HepG2 (cell line): ENCODE data around the gene FAM174C. TPM values are rescaled to one million over a fixed set of nuclear protein-coding genes. Genes with fewer than 3 reads are reported as not detected.

ENCODE experiments used
- DR1 ChIP-seq: sonication (generic); formaldehyde crosslinking; IDR thresholded peaks from 2 replicates; pipeline ENCODE4 v1.8.0; 2021; ENCODE audit warnings: mild to moderate bottlenecking, missing genetic modification reagents, inconsistent platforms
- FOXO1 ChIP-seq: sonication (generic); formaldehyde crosslinking; IDR thresholded peaks from 2 replicates; pipeline ENCODE4 v1.4.0; 2020; ENCODE audit warnings: missing genetic modification reagents
- GABPA ChIP-seq, 2 experiments: IDR thresholded peaks; 2 replicates each; pipeline ENCODE4 v1.6.1; 2011 to 2016; ENCODE audit warnings: low read depth in 2 of 2, low read length in 1 of 2, missing biosample characterization in 1 of 2, missing genetic modification characterization in 1 of 2
- HOXA3 ChIP-seq: sonication (generic); formaldehyde crosslinking; IDR thresholded peaks from 2 replicates; pipeline ENCODE4 v1.5.0; 2020; ENCODE audit warnings: missing genetic modification reagents
- HOXD1 ChIP-seq: sonication (generic); formaldehyde crosslinking; IDR thresholded peaks from 2 replicates; pipeline ENCODE4 v1.5.0; 2020; ENCODE audit warnings: missing genetic modification reagents
- MAFF ChIP-seq: IDR thresholded peaks from 2 replicates; pipeline ENCODE4 v1.6.1; 2011; ENCODE audit warnings: low read depth, low read length, improper control_type of control experiment
- MED8 ChIP-seq: sonication (generic); formaldehyde crosslinking; IDR thresholded peaks from 2 replicates; pipeline ENCODE4 v1.8.1; 2023; ENCODE audit warnings: mild to moderate bottlenecking, missing genetic modification reagents; ENCODE audit not compliant: insufficient replicate concordance
- MEF2D ChIP-seq: sonication (generic); formaldehyde crosslinking; IDR thresholded peaks from 2 replicates; pipeline ENCODE4 v1.5.1; 2020; ENCODE audit warnings: mild to moderate bottlenecking, missing genetic modification reagents
- PPARG ChIP-seq: conservative IDR thresholded peaks from 2 replicates; pipeline ENCODE4 v1.6.1; 2016; ENCODE audit warnings: missing biosample characterization, missing genetic modification reagents
- RARA ChIP-seq: IDR thresholded peaks from 2 replicates; pipeline ENCODE4 v1.6.1; 2016; ENCODE audit warnings: missing genetic modification reagents, missing compliant biosample characterization
- ZC3H4 ChIP-seq: sonication (generic); formaldehyde crosslinking; IDR thresholded peaks from 2 replicates; pipeline ENCODE4 v1.4.0; 2020; ENCODE audit warnings: missing genetic modification reagents, borderline replicate concordance
- ZNF136 ChIP-seq: sonication (generic); formaldehyde crosslinking; IDR thresholded peaks from 2 replicates; pipeline ENCODE4 v1.8.1; 2022; ENCODE audit warnings: low read depth, mild to moderate bottlenecking, moderate library complexity, missing genetic modification reagents
- ZNF234 ChIP-seq: sonication (generic); formaldehyde crosslinking; conservative IDR thresholded peaks from 2 replicates; pipeline ENCODE4 v1.5.1; 2020; ENCODE audit warnings: mild to moderate bottlenecking, missing genetic modification reagents
- ZNF496 ChIP-seq: sonication (generic); formaldehyde crosslinking; IDR thresholded peaks from 2 replicates; pipeline ENCODE4 v1.8.1; 2023; ENCODE audit warnings: mild to moderate bottlenecking, moderate library complexity, missing genetic modification reagents; ENCODE audit not compliant: insufficient replicate concordance
- ZNF549 ChIP-seq: sonication (generic); formaldehyde crosslinking; IDR thresholded peaks from 2 replicates; pipeline ENCODE4 v1.5.0; 2020; ENCODE audit warnings: missing genetic modification reagents
- ZNF558 ChIP-seq: sonication (generic); formaldehyde crosslinking; IDR thresholded peaks from 2 replicates; pipeline ENCODE4 v1.9.0; 2022; ENCODE audit warnings: mild to moderate bottlenecking, missing genetic modification reagents, borderline replicate concordance
- ZNF766 ChIP-seq: sonication (generic); formaldehyde crosslinking; IDR thresholded peaks from 2 replicates; pipeline ENCODE4 v1.5.0; 2020; ENCODE audit warnings: missing genetic modification reagents, borderline replicate concordance
- ZSCAN21 ChIP-seq: sonication (generic); formaldehyde crosslinking; IDR thresholded peaks from 2 replicates; pipeline ENCODE4 v1.8.0; 2022; ENCODE audit warnings: mild to moderate bottlenecking, missing genetic modification reagents, moderate library complexity, borderline replicate concordance
- ZSCAN29 ChIP-seq: sonication (generic); formaldehyde crosslinking; conservative IDR thresholded peaks from 2 replicates; pipeline ENCODE4 v1.4.0; 2020; ENCODE audit warnings: mild to moderate bottlenecking, missing genetic modification reagents
- polyA plus RNA-seq, 8 experiments: library from polyadenylated mRNA; depleted of rRNA in 3 of 8; stranded (reverse) in 7 of 8; unstranded in 1 of 8; fragments of >200 nt; fragmentation: Illumina TruSeq in 4 of 8; extraction: Trizol in 4 of 8; gene quantifications; 2 replicates each; pipeline versions ENCODE4 v1.2.1 to v1.2.3, GENCODE V29; 2011 to 2016; ENCODE audit warnings: low read depth in 4 of 8, missing spikeins in 1 of 8, mixed read lengths in 1 of 8; ENCODE audit not compliant: insufficient read depth in 1 of 8
- total RNA-seq, 5 experiments: library from RNA; depleted of rRNA; stranded (reverse); fragments of >200 nt; fragmentation: Illumina TruSeq; extraction: Trizol; gene quantifications; 2 replicates each; pipeline ENCODE4 v1.2.3, GENCODE V29; 2016; ENCODE audit warnings: low read depth in 1 of 5
- TF ChIP-seq, protein P1 (sequence below): sonication (generic); formaldehyde crosslinking; IDR thresholded peaks from 2 replicates; pipeline ENCODE4 v1.5.0; 2020; ENCODE audit warnings: mild to moderate bottlenecking, missing genetic modification reagents, borderline replicate concordance

FAM174C gene
- total and polyA plus RNA-seq, 2 of the 13 experiments (the other 11 are each of a cell fraction or from before 2014, with no cell fraction given), result 19.5 to 31.3 TPM

DNA sequence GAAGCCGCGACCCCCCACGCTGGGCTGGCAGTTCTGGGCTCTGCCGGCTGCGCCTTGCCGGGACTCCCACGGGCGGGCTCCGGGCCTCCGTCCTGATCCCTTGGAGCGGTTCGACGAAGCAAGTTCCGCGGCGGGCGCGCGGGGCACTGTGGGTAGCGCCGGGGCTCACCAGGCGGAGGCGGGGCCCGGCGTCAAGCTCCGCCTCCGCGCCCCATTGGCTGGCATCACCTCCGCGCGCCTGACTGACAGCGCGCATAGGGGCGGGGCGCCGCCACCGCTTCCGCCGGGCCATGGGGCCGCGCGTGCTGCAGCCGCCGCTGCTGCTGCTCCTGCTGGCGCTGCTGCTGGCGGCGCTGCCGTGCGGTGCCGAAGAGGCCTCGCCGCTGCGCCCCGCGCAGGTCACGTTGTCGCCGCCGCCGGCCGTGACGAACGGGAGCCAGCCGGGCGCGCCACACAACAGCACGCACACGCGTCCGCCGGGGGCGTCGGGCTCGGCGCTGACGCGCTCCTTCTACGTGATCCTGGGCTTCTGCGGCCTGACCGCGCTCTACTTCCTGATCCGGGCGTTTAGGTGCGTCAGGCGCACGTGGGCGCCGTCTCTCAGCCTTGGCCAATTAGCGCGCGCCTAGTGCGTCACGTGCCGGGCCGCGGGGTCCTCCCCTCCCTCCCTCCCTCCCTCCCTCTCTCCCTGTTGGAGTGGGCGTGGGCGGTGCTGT lies at the start of gene FAM174C (continued):
- TF ChIP-seq GABPA (IDR thresholded peaks at IDR 0.05; ENCODE audit: low read depth, low read length), result no peak
- TF ChIP-seq GABPA (CRISPR knock-in tag; IDR thresholded peaks at IDR 0.05; ENCODE audit: low read depth), result peak; percentile 52; the same call in 1 of the 2 replicates
- no peak for TF ChIP-seq ZNF234
- TF ChIP-seq ZSCAN29 (CRISPR knock-in tag), result no peak
- TF ChIP-seq, protein P1, sequence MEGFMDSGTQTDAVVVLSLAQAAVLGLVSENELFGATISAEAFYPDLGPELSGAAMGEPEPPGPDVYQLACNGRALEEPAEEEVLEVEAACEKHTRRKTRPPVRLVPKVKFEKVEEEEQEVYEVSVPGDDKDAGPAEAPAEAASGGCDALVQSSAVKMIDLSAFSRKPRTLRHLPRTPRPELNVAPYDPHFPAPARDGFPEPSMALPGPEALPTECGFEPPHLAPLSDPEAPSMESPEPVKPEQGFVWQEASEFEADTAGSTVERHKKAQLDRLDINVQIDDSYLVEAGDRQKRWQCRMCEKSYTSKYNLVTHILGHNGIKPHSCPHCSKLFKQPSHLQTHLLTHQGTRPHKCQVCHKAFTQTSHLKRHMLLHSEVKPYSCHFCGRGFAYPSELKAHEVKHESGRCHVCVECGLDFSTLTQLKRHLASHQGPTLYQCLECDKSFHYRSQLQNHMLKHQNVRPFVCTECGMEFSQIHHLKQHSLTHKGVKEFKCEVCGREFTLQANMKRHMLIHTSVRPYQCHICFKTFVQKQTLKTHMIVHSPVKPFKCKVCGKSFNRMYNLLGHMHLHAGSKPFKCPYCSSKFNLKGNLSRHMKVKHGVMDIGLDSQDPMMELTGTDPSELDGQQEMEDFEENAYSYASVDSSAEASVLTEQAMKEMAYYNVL (CRISPR knock-in tag), result no peak; the same call in 1 of the 2 replicates
- TF ChIP-seq MEF2D (CRISPR knock-in tag), result no peak
- TF ChIP-seq ZNF136 (CRISPR knock-in tag), result no peak
- TF ChIP-seq ZNF549 (CRISPR knock-in tag), result no peak
- TF ChIP-seq ZNF766 (CRISPR knock-in tag), result peak; percentile 92; the same call in 1 of the 2 replicates
- TF ChIP-seq FOXO1 (CRISPR knock-in tag), result no peak
- TF ChIP-seq ZNF496, result no peak
- TF ChIP-seq ZNF558, result peak; percentile 90; the same call in 1 of the 2 replicates
- peak; percentile 34 for TF ChIP-seq MED8
- TF ChIP-seq ZSCAN21 (CRISPR knock-in tag), result peak; percentile 77; the same call in 1 of the 2 replicates
- TF ChIP-seq HOXA3 (CRISPR knock-in tag), result peak; percentile 80
- TF ChIP-seq PPARG, result no peak
- no peak; the same call in 1 of the 2 replicates for TF ChIP-seq DR1
- no peak; the same call in 1 of the 2 replicates for TF ChIP-seq HOXD1 (CRISPR knock-in tag)
- no peak for TF ChIP-seq ZC3H4
- TF ChIP-seq RARA (CRISPR knock-in tag), result 0 out of 2 replicates have a peak, but pooled peaks have one; percentile 3
- no peak for TF ChIP-seq MAFF
